GM18861 (cell line): ENCODE data around the gene FAH.
"Not testable (repeated sequence)": the region's sequence is repeated elsewhere in the genome, so short reads cannot be mapped to it uniquely, and the experiment has no call there.

Experiments used
- ATAC-seq: cut with Tn5 transposase; IDR thresholded peaks from one replicate; pipeline ENCODE4 v1.9.1; 2021; ENCODE audit not compliant: unreplicated experiment

FAH gene

DNA sequence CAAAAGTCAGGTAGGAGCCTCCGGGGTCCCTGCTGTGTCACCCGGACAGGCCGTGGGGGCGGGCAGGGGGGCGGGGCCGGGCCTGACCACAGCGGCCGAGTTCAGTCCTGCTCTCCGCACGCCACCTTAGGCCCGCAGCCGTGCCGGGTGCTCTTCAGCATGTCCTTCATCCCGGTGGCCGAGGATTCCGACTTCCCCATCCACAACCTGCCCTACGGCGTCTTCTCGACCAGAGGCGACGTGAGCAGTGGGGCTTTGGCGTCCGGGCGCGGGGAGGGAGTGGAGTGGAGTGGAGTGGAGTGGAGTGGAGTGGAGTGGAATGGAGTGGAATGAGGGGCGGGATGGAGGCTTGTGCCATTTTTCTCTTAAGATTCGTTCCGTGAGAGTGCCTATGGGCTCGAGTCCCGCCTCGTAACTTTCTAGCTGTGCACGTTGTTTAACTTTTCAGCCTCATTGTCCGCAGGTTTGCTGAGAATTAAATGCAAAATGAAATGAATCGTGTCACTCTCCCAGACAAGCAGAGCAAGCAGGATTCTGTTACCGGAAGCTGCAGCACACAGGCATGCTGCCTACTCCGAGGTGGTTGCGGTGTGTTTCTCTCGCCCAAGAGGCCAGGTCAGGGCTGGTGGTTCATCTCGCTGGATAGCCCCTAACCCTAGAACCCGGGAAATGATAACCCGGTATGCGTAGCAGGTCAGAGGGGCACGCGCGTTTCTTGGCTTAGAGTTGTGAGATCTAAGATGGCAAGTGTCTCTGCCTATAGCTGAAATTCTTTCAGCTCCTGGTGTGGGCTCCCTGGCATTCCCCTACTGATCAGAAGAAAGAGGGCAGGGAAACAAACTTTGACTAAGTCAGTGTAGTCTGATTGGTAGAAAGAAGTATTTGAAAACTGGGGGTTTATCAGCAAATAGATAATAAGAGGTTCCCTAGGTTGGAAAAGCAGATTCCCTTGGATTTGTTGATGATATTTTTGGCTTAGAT, at the start of gene FAH:
TSS of gene FAH (plus strand) at position 104 of the 981 bp plus-strand sequence. CDS start at position 160, 56 bp downstream.
- no peak for ATAC-seq

DNA sequence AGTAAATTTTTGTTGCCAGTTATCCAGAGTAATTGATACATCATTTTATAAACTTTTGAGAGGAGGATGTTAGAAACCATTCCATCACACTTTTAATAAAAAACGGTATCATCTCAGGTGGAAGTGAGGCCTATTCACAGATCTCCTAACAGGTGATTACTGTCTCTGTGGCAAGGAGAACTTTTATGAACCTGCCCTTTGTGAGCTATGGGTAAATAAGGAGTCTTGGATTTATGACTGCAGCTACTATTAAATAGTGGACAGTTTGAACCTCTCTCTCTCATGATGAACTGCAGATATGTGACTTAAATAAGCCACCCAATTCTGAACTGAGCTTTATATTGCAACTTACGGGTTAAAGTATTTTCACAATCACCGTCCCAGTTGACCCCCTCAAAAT, 47.6 kb upstream of the FAH start:
- no peak for ATAC-seq

DNA sequence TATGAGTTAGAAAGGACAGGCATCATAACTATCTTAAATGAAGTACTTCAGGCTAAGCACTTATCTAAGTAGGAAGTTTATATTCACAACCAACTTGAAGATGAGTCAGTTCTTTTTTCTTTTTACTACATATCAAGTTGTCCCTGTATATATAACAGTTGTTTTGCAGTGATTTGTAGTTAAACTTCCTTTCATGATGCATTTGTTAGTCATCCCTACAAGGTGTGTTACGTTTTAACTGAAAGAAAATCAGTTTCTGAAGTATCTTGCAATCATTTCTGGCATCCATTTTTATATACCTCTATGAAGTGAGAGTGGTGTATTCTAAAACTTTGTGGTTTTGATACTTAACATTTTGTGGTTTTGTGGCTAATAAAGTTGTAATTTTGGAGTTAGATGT, 47.2 kb upstream of the FAH start:
- ATAC-seq, result no peak

DNA sequence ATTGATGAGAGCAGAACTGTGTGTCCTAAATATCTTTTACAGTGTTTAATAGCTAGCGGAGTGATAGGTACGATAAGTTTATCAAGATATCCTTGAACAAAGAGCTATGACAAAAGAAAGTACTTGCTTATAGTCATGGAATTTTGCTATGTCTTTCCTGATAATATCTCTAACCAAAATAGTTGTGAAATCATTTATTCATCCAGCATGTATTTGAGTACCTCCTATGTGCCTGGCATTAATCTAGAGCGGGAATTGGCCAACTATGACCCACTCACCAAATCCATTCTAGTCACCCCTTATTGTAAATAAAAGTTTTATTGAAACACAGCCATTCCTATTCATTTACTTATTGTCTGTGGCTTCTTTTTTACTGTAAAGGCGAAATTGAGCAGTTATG, 46.7 kb upstream of the FAH start:
- no peak for ATAC-seq

DNA sequence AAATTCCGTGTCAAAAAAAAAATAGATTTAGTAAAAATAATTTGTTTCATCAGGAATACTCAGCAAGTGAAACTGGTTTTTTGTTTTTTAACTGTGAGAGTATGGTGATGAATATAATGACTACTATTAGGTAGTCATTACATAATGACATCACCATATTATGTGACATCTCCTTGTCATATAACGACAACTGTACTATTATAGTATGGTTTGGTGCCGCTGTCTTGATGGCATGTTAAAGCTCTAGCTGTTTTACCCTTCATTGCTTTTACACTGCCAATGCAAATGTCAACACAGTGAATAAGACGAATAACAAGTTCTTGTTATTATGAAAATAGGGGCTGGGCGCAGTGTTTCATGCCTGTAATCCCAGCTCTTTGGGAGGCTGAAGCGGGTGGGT, 45.6 kb upstream of the FAH start:
- no peak for ATAC-seq

- ATAC-seq, result no peak
These were observed 45.0 kb upstream of the FAH start for GRCh38 chr15:80107774-80108173.

DNA sequence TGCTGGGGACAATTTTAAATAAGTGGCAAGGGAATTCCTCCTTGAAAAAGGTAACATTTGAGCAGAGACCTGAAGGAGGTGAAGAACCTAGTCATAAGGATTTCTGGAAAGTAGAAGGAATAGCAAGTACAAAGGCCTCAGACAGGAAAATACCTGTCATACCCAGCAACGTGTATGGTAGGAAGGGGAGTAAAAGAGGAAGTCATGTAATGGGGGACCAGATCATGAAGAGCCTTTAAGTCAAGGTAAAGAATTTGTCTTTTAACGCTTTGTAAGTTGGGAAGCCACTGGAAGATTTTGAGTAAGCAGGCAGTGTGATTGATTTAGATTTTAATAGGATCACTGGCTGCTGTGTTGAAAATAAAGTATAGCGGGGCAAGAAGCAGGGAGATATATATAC, 43.4 kb upstream of the FAH start:
- ATAC-seq, result no peak

GRCh38 chr15:80110920-80111319, 41.9 kb upstream of the FAH start:
- no peak for ATAC-seq

DNA sequence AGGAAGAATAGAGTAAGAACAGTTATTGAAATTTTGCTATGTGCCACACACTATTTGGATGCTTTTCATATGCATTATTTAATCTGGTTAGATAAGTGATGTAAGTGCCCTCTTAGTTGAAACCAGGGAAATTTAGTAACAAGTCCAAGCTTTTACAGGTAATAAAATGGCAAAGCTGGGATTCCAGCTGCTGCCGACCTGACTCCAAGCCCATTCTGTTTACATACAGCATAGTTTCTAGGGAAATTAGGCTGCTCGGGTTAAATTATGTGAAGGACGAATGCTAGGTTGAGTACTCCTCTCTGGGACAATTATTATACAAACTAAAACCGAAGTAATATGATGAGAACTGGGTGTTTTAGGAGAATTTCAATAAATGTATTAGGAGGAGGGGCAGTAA, 38.7 kb upstream of the FAH start:
- ATAC-seq, result no peak

- ATAC-seq, result no peak
These were observed 37.8 kb upstream of the FAH start for GRCh38 chr15:80115021-80115420.

GRCh38 chr15:80118956-80119355, 33.8 kb upstream of the FAH start:
- no peak for ATAC-seq

- ATAC-seq, result no peak
These were observed 32.2 kb upstream of the FAH start for GRCh38 chr15:80120636-80121035.

GRCh38 chr15:80121546-80121945, 31.3 kb upstream of the FAH start:
- ATAC-seq, result no peak

- ATAC-seq, result no peak
These were observed 29.8 kb upstream of the FAH start for GRCh38 chr15:80123034-80123433.

- not testable (repeated sequence) for ATAC-seq
These were observed 25.5 kb upstream of the FAH start for GRCh38 chr15:80127253-80127652.

- no peak for ATAC-seq
These were observed 24.9 kb upstream of the FAH start for GRCh38 chr15:80127911-80128310.

- no peak for ATAC-seq
These were observed 20.4 kb upstream of the FAH start for GRCh38 chr15:80132382-80132781.

DNA sequence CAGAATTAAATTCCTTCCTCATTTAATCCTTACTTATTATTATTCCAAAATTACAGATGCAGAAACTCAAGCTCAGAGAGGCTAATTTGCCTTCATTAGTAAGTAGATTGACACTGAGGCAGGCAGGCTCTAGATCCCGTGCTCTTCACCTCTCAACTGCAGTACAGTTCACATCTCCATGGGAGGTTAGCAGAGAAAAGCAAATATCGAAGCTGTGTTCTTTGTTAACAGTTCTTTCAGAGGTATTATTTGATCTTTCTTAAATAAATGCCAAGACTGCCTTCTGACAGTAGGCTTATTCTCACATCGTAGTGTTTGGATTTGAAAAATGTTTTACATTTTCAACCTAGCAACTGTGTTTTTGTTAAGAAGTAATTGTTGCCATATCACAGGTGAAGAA, 15.9 kb upstream of the FAH start:
- no peak for ATAC-seq

DNA sequence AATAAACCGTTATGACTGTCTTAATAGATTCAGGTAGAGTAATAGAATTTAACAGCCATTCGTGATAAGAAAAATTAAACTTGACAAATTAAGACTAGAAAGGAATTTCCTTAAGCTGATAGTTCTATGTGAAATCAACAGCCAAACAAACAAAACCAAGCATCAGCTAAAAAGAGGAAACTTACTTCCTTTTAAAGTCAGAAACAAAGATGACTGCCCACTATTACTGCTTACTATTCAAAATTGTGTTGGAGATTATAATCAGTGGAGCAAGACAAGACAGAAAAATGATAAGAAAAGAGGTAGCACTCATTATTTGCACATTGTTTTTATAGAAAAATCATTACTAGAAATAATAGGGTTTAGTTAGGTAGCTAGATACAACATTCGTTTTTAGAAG, 13.8 kb upstream of the FAH start:
- ATAC-seq, result no peak

DNA sequence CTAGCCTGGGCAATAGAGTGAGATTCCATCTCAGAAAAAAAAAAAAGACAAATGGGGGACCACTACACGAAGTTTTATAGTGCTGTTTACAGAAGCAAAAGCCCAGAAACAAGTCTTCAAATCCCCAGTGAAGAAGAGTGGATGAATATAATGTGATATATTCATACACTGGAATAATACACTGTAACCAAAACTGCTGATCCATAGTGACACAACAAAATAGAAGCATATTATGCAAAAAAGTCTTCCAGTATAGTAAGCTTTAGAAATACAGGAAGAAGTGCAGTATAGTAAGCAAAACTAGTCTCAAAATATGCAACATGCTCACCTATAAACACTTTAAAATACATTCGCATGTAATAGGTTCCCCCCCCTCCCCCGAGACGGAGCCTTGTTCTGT, 11.9 kb upstream of the FAH start:
- ATAC-seq, result no peak

DNA sequence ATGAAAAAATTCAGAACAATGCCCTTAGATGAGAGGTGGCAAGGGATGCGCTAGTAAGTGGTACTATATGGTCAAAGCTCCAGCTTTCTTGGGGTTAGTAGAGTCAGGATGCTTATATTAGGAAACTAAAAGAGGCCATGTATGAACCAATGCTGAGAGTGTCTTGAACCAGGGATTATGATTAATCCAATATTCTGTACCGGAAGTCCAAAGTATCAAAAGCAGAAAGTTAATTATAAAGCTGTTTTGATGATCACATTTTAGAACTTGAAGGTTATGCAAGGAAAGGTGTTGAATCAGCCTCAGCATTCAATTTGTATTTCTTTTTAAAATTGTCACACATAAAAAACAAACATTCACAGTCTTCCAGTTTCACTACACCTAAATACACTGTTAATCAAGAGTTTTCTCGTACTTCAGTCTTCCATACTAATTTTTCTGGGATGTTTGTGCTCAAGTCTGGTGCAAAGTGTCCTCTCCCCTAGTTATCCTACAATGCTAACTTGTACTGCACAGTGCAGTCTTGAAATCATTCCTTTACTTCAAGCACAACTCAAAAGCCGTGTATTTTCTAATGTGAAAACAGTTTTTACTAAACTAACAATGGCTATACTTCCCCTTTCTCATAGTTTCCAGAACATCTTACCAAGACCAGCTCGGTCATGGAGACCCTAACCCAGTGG, 10.7 kb upstream of the FAH start:
- no peak for ATAC-seq

DNA sequence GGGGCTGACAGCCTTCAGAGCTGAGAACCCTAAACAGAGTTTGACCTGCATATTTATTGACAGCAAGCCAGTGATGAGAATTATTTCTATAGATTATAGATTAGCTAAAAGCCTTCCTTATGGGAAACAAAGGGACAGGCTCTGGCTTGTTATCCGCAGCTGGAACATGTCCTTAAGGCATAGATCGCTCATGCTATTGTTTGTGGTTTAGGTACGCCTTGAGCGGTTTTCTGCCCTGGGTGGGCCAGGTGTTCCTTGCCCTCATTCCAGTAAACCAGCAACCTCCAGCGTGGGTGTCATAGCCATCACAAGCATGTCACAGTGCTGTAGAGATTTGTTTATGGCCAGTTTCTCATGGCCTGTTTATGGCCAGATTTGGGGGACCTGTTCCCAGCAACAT, 10.2 kb upstream of the FAH start:
- no peak for ATAC-seq
